ENCODE results near the gene EIF4G3.
"Not testable (repeated sequence)": the region's sequence is repeated elsewhere in the genome, so short reads cannot be mapped to it uniquely, and the experiment has no call there.

The EIF4G3 gene

GRCh38 chr1:21176586-21177555 lies at the start of gene EIF4G3:
Gene EIF4G3, minus strand, starts transcription at chr1:21176897. Its CDS starts 174,155 bp downstream, at chr1:21002742.
- DNase-seq: peak; percentile 97

- DNase-seq: no peak
Observed at GRCh38 chr1:21225065-21225464, 48.4 kb upstream of the EIF4G3 start.

- no peak for DNase-seq
Observed at GRCh38 chr1:21220815-21221214, 44.1 kb upstream of the EIF4G3 start.

GRCh38 chr1:21219674-21220073 lies 43.0 kb upstream of the EIF4G3 start:
- DNase-seq: no peak

GRCh38 chr1:21217812-21218596 lies 41.3 kb upstream of the EIF4G3 start:
- no peak for DNase-seq

GRCh38 chr1:21216835-21217811 lies 40.4 kb upstream of the EIF4G3 start:
- peak; percentile 63 for DNase-seq

- DNase-seq: no peak
Observed at GRCh38 chr1:21212126-21212525, 35.4 kb upstream of the EIF4G3 start.

- not testable (repeated sequence) for DNase-seq
Observed at GRCh38 chr1:21208137-21208700, 31.5 kb upstream of the EIF4G3 start.

GRCh38 chr1:21206117-21206516 lies 29.4 kb upstream of the EIF4G3 start:
- DNase-seq: no peak

- no peak for DNase-seq
Observed at GRCh38 chr1:21205416-21205815, 28.7 kb upstream of the EIF4G3 start.

GRCh38 chr1:21201650-21202049 lies 25.0 kb upstream of the EIF4G3 start:
- DNase-seq: no peak

GRCh38 chr1:21201238-21201637 lies 24.5 kb upstream of the EIF4G3 start:
- not testable (repeated sequence) for DNase-seq

- DNase-seq: no peak
Observed at GRCh38 chr1:21200767-21201166, 24.1 kb upstream of the EIF4G3 start.

- DNase-seq: no peak
Observed at GRCh38 chr1:21198929-21199328, 22.2 kb upstream of the EIF4G3 start.

- DNase-seq: no peak
Observed at GRCh38 chr1:21192871-21193270, 16.2 kb upstream of the EIF4G3 start.

GRCh38 chr1:21192284-21192683 lies 15.6 kb upstream of the EIF4G3 start:
- DNase-seq: no peak

- DNase-seq: not testable (repeated sequence)
Observed at GRCh38 chr1:21190771-21191170, 14.1 kb upstream of the EIF4G3 start.

GRCh38 chr1:21189906-21190500 lies 13.3 kb upstream of the EIF4G3 start:
- DNase-seq: no peak

- DNase-seq: no peak
Observed at GRCh38 chr1:21189421-21189820, 12.7 kb upstream of the EIF4G3 start.

- DNase-seq: no peak
Observed at GRCh38 chr1:21188235-21188634, 11.5 kb upstream of the EIF4G3 start.

GRCh38 chr1:21185221-21185731 lies 8.6 kb upstream of the EIF4G3 start:
- DNase-seq: no peak

Measured in CD4-positive, alpha-beta T cell treated with Interleukin-15 for 1 hour (primary cell).